Measurements from ENCODE around the gene ELOA2.
"Not testable (repeated sequence)": the region's sequence is repeated elsewhere in the genome, so short reads cannot be mapped to it uniquely, and the experiment has no call there.

Gene ELOA2

GRCh38 chr18:47022821-47023220 lies 12.6 kb downstream of the ELOA2 start:
- not testable (repeated sequence) for DNase-seq

- DNase-seq: not testable (repeated sequence)
These were observed 14.7 kb downstream of the ELOA2 start for GRCh38 chr18:47020757-47021156.

- not testable (repeated sequence) for DNase-seq
These were observed 15.6 kb downstream of the ELOA2 start for GRCh38 chr18:47019870-47020269.

Measured in fibroblast of skin of right quadriceps (primary cell).